SK-N-SH treated with all-trans-retinoic acid at 6 μM for 48 hours (cell line): ENCODE data around the gene KIF23.

Experiments used
- ATAC-seq: fragments of 200-7000 bp; cut with Tn5 transposase; 3 replicates; pipeline ENCODE4 v1.9.1; 2020; ENCODE audit warnings: mild to moderate bottlenecking, moderate library complexity
- ARNTL ChIP-seq: fragments of 450-650 bp; formaldehyde crosslinking; IDR thresholded peaks from 2 replicates; pipeline ENCODE4 v1.5.0; 2020; ENCODE audit warnings: low read depth, mild to moderate bottlenecking, moderate library complexity, borderline replicate concordance
- CSDC2 ChIP-seq: fragments of 250-450 bp; sonication (Bioruptor Pico); IDR thresholded peaks from 2 replicates; pipeline ENCODE4 v1.5.0; 2020; ENCODE audit warnings: mild to moderate bottlenecking, moderate library complexity
- GLIS3 ChIP-seq: fragments of 250-450 bp; sonication (Bioruptor Pico); IDR thresholded peaks from 2 replicates; pipeline ENCODE4 v1.5.0; 2020; ENCODE audit warnings: mild to moderate bottlenecking, moderate library complexity
- OSR1 ChIP-seq: fragments of 250-450 bp; sonication (Bioruptor Pico); IDR thresholded peaks from 2 replicates; pipeline ENCODE4 v1.8.0; 2022; ENCODE audit warnings: moderate library complexity, mild to moderate bottlenecking, inconsistent platforms
- PPARA ChIP-seq: fragments of 250-450 bp; sonication (Bioruptor Pico); IDR thresholded peaks from 2 replicates; pipeline ENCODE4 v1.5.0; 2020; ENCODE audit warnings: mild to moderate bottlenecking, borderline replicate concordance
- RARB ChIP-seq: fragments of 250-450 bp; sonication (Bioruptor Pico); IDR thresholded peaks from 2 replicates; pipeline ENCODE4 v1.8.0; 2021; ENCODE audit warnings: mild to moderate bottlenecking, moderate library complexity
- TCF4 ChIP-seq: fragments of 250-450 bp; sonication (Bioruptor Pico); IDR thresholded peaks from 2 replicates; pipeline ENCODE4 v1.8.0; 2021; ENCODE audit warnings: mild to moderate bottlenecking, moderate library complexity, borderline replicate concordance
- TOX ChIP-seq: fragments of 250-450 bp; sonication (Bioruptor Pico); IDR thresholded peaks from 2 replicates; pipeline ENCODE4 v1.8.0; 2021; ENCODE audit warnings: mild to moderate bottlenecking, moderate library complexity, borderline replicate concordance
- ZC3H10 ChIP-seq: fragments of 250-450 bp; sonication (Bioruptor Pico); IDR thresholded peaks from 2 replicates; pipeline ENCODE4 v1.5.1; 2021; ENCODE audit warnings: mild to moderate bottlenecking, moderate library complexity
- ZFP3 ChIP-seq: fragments of 250-450 bp; sonication (Bioruptor Pico); IDR thresholded peaks from 2 replicates; pipeline ENCODE4 v1.5.0; 2020; ENCODE audit warnings: mild to moderate bottlenecking, moderate library complexity
- ZFP30 ChIP-seq: fragments of 450-650 bp; formaldehyde crosslinking; IDR thresholded peaks from 2 replicates; pipeline ENCODE4 v1.5.0; 2022; ENCODE audit warnings: mild to moderate bottlenecking, moderate library complexity
- ZNF565 ChIP-seq: fragments of 450-650 bp; formaldehyde crosslinking; conservative IDR thresholded peaks from 2 replicates; pipeline ENCODE4 v1.5.0; 2020; ENCODE audit warnings: low read depth, mild to moderate bottlenecking, moderate library complexity
- ZNF70 ChIP-seq: fragments of 450-650 bp; formaldehyde crosslinking; IDR thresholded peaks from 2 replicates; pipeline ENCODE4 v1.5.0; 2020; ENCODE audit warnings: mild to moderate bottlenecking, moderate library complexity
- ZNF8 ChIP-seq: fragments of 450-650 bp; formaldehyde crosslinking; IDR thresholded peaks from 2 replicates; pipeline ENCODE4 v1.5.0; 2020; ENCODE audit warnings: mild to moderate bottlenecking, moderate library complexity
- TF ChIP-seq, protein P1 (sequence below): fragments of 250-450 bp; sonication (Bioruptor Pico); IDR thresholded peaks from 2 replicates; pipeline ENCODE4 v1.5.0; 2020; ENCODE audit warnings: mild to moderate bottlenecking, moderate library complexity
- TF ChIP-seq, protein P2 (sequence below): fragments of 250-450 bp; sonication (Bioruptor Pico); IDR thresholded peaks from 2 replicates; pipeline ENCODE4 v1.5.1; 2021; ENCODE audit warnings: mild to moderate bottlenecking, moderate library complexity
- TF ChIP-seq, protein P3 (sequence below): fragments of 250-450 bp; sonication (Bioruptor Pico); IDR thresholded peaks from 2 replicates; pipeline ENCODE4 v1.8.0; 2021; ENCODE audit warnings: low read depth, mild to moderate bottlenecking, moderate library complexity, borderline replicate concordance
- TF ChIP-seq, protein P4 (sequence below): fragments of 250-450 bp; sonication (Bioruptor Pico); IDR thresholded peaks from 2 replicates; pipeline ENCODE4 v1.5.1; 2020; ENCODE audit warnings: low read depth, mild to moderate bottlenecking, moderate library complexity

Gene KIF23

DNA sequence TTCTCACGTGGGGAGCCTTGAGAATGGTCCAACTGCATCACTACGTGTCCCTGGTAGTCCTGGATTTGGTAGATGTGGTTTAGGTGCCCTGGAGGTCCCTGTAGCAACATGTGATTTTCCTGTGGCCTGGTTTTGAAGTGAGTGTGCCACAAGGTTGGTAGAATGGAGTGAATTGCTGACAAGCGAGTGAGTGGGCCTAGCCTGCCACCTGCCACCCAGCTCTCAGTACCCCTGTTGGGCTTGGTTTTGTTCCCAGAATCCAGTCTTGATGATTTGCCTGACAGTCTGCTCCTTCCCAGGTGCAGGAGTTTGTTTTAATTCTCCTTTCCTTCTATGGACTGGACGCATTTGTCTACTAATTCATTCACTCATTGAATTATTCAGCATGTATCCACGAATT, 57.9 kb downstream of the KIF23 start (continued):
- TF ChIP-seq, protein P1, sequence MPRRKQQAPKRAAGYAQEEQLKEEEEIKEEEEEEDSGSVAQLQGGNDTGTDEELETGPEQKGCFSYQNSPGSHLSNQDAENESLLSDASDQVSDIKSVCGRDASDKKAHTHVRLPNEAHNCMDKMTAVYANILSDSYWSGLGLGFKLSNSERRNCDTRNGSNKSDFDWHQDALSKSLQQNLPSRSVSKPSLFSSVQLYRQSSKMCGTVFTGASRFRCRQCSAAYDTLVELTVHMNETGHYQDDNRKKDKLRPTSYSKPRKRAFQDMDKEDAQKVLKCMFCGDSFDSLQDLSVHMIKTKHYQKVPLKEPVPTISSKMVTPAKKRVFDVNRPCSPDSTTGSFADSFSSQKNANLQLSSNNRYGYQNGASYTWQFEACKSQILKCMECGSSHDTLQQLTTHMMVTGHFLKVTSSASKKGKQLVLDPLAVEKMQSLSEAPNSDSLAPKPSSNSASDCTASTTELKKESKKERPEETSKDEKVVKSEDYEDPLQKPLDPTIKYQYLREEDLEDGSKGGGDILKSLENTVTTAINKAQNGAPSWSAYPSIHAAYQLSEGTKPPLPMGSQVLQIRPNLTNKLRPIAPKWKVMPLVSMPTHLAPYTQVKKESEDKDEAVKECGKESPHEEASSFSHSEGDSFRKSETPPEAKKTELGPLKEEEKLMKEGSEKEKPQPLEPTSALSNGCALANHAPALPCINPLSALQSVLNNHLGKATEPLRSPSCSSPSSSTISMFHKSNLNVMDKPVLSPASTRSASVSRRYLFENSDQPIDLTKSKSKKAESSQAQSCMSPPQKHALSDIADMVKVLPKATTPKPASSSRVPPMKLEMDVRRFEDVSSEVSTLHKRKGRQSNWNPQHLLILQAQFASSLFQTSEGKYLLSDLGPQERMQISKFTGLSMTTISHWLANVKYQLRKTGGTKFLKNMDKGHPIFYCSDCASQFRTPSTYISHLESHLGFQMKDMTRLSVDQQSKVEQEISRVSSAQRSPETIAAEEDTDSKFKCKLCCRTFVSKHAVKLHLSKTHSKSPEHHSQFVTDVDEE (CRISPR knock-in tag), result no peak
- TF ChIP-seq ZNF70 (CRISPR knock-in tag), result no peak

DNA sequence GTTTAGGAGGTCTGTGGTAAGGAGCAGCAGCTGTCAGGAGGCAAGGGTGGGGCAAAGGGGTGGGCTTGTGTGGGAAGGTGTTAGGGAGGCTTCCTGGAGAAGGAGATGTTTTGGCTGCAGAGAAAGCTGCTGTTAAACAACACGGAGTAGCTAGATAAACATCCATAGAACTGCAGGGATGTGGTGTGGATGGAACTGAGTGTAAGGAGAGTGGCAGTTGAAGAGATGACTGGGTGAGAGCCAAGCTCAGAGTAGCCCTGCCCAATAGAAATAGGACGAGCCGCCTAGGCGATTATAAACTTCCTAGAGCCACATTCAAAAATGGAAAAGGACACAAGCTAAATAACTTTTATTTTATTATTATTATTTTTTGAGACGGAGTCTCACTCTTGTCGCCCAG, 58.4 kb downstream of the KIF23 start:
- no peak for ATAC-seq
- no peak for TF ChIP-seq TCF4
- TF ChIP-seq PPARA (CRISPR knock-in tag), result no peak
- TF ChIP-seq, protein P2, sequence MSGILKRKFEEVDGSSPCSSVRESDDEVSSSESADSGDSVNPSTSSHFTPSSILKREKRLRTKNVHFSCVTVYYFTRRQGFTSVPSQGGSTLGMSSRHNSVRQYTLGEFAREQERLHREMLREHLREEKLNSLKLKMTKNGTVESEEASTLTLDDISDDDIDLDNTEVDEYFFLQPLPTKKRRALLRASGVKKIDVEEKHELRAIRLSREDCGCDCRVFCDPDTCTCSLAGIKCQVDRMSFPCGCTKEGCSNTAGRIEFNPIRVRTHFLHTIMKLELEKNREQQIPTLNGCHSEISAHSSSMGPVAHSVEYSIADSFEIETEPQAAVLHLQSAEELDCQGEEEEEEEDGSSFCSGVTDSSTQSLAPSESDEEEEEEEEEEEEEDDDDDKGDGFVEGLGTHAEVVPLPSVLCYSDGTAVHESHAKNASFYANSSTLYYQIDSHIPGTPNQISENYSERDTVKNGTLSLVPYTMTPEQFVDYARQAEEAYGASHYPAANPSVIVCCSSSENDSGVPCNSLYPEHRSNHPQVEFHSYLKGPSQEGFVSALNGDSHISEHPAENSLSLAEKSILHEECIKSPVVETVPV (CRISPR knock-in tag), result no peak
- no peak for TF ChIP-seq ZFP30 (CRISPR knock-in tag)
- no peak for TF ChIP-seq CSDC2
- no peak for TF ChIP-seq RARB
- TF ChIP-seq, protein P3, sequence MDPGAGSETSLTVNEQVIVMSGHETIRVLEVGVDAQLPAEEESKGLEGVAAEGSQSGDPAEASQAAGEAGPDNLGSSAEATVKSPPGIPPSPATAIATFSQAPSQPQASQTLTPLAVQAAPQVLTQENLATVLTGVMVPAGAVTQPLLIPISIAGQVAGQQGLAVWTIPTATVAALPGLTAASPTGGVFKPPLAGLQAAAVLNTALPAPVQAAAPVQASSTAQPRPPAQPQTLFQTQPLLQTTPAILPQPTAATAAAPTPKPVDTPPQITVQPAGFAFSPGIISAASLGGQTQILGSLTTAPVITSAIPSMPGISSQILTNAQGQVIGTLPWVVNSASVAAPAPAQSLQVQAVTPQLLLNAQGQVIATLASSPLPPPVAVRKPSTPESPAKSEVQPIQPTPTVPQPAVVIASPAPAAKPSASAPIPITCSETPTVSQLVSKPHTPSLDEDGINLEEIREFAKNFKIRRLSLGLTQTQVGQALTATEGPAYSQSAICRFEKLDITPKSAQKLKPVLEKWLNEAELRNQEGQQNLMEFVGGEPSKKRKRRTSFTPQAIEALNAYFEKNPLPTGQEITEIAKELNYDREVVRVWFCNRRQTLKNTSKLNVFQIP (CRISPR knock-in tag), result no peak
- TF ChIP-seq ZFP3 (CRISPR knock-in tag), result no peak
- no peak for TF ChIP-seq TOX
- no peak for TF ChIP-seq ZC3H10
- TF ChIP-seq ZNF70 (CRISPR knock-in tag), result no peak
- TF ChIP-seq, protein P4, sequence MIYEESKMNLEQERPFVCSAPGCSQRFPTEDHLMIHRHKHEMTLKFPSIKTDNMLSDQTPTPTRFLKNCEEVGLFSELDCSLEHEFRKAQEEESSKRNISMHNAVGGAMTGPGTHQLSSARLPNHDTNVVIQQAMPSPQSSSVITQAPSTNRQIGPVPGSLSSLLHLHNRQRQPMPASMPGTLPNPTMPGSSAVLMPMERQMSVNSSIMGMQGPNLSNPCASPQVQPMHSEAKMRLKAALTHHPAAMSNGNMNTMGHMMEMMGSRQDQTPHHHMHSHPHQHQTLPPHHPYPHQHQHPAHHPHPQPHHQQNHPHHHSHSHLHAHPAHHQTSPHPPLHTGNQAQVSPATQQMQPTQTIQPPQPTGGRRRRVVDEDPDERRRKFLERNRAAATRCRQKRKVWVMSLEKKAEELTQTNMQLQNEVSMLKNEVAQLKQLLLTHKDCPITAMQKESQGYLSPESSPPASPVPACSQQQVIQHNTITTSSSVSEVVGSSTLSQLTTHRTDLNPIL, result no peak
- TF ChIP-seq, protein P1 (CRISPR knock-in tag), result no peak
- TF ChIP-seq, all 23 proteins: peak for 0

DNA sequence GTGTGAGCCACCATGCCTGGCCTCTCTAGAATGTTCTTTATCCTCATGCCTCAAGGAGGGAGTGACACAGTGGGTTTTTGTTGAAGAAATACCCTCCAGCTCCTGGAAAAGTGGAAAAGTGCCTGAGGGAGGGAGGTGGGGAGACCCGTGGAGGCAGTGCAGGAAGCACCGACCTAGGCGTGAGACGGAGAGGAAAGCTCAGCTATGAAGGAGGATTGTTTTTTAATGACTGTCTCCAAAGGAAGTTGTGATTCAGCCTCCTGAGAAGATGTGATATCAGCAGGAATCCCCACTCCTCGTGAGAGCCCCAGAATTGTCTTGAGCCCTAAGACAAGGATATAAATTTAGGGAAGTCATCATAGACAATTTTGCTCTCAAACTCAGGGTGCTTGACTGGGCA, 60.1 kb downstream of the KIF23 start:
- ATAC-seq, result no peak; the same call in 2 of the 3 replicates
- TF ChIP-seq GLIS3 (CRISPR knock-in tag), result no peak
- TF ChIP-seq RARB, result no peak
- TF ChIP-seq, protein P2 (CRISPR knock-in tag), result no peak
- TF ChIP-seq, protein P1 (CRISPR knock-in tag), result no peak
- TF ChIP-seq ARNTL, result no peak
- no peak for TF ChIP-seq CSDC2
- no peak for TF ChIP-seq ZNF565 (CRISPR knock-in tag)
- TF ChIP-seq, protein P3 (CRISPR knock-in tag), result no peak
- TF ChIP-seq PPARA (CRISPR knock-in tag), result no peak
- TF ChIP-seq ZNF8 (CRISPR knock-in tag), result no peak
- TF ChIP-seq TOX, result no peak
- no peak for TF ChIP-seq OSR1
- TF ChIP-seq, protein P4, result no peak
- TF ChIP-seq TCF4, result no peak
- no peak for TF ChIP-seq ZNF70 (CRISPR knock-in tag)
